Activated CD4-positive, alpha-beta T cell treated with anti-CD3 and anti-CD28 coated beads, Interleukin-2, Interleukin-6, amounts not matched to agents 100 ng/mL and 50 ng/mL, durations not matched to agents 16 hours and 8 hours (primary cell): ENCODE data around the gene ZNF84.

Experiments
- DNase-seq: peaks from one replicate; pipeline ENCODE4 v3.0.0-alpha.2; 2020

ZNF84 gene

DNA sequence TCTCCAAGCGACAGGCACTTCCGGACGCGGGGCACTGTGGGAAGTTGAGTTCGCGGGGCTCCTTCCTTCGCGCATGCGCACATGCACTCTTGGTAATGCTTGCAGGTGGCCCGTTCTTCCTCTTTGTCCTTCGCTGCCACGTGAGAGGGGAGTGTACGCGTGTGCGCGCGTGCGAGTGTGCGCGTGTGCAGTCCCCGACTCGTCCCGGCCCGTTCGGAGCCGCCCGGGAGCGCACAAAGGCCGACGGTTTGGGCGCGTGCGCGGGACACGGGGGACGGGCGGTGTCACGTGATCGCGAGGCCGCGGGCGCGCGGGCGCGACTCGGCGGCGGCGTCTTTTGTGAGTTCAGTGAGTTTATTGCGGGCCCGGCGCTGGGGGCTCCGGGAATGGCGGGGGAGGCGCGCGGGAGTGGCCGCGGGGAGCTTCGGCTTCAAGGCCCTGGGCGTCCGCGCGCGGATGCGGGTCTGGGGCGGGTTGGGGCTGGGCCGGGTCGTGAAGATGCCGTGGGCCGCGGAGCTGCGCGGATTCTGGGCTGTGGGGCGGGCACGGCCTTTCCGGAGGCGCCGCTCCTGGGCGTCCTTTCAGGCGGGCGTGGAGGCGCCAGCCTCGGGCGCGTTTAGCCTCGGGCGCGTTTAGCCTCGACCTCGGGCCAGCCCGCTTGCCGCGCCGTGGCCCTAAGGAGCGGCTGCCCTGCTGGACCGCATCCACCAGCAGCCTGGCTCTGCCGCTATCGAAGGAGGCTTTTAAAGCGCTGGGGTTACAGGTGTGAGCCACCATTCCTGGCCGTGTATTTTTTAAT, at the start of gene ZNF84:
ZNF84 (plus strand) TSS at position 303 of the 799 bp plus-strand sequence. CDS start 3,959 bp downstream, outside the sequence.
- DNase-seq = peak; percentile 97

DNA sequence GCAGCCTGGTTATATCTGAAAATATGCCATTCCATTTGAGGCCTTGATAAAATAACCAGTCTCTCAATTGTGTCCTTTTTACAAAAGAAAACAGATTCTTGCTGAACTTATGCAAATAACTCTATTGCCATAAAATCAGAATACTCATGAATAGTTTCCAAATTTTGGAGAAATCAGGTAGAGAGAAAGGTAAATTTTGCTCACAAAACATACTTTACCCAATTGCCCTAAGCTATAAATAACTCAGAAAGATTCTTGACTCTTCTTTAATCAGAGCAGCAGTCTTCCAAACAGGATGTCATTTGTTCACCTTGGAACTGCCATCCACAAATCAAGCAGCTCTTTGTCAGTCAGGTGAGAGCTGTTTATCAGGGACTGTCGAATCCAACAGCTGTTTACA, 38.6 kb upstream of the ZNF84 start:
- no peak for DNase-seq

DNA sequence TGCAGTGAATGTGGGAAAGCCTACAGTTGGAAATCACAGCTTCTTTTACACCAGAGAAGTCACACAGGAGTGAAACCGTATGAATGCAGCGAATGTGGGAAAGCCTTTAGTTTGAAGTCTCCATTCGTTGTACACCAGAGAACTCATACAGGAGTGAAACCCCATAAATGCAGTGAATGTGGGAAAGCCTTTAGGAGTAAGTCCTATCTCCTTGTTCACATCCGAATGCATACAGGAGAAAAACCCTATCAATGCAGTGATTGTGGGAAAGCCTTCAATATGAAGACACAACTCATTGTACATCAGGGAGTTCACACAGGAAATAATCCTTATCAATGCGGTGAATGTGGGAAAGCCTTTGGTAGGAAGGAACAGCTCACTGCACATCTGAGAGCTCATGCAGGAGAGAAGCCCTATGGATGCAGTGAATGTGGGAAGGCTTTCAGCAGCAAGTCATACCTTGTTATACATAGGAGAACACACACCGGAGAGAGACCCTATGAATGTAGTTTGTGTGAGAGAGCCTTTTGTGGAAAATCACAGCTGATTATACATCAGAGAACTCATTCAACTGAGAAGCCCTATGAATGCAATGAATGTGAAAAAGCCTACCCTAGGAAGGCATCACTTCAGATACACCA, 26.5 kb upstream of the ZNF84 start:
- DNase-seq = no peak

GRCh38 chr12:133023566-133023965, 13.7 kb upstream of the ZNF84 start:
- no peak for DNase-seq

DNA sequence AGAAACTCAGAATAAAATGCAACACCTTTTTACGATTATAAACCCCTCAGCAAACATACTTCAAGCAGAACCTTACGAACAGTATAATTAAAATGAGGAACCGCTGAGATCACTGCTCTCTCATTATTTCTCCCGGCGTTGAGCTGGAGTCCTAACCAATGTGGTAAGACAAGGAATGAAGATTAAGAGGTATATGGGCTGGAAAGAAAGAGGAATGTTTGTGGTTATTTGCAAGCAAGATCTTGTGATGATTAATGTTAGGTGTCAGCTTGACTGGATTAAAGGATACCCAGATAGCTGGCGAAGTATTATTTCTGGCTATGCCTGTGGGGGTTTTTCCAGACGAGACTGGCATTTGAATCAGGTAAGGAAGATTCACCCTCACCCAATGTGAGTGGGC, 10.3 kb upstream of the ZNF84 start:
- DNase-seq = no peak

- DNase-seq = no peak
Observed at GRCh38 chr12:133038118-133038709, 905 bp downstream of the ZNF84 start.

DNA sequence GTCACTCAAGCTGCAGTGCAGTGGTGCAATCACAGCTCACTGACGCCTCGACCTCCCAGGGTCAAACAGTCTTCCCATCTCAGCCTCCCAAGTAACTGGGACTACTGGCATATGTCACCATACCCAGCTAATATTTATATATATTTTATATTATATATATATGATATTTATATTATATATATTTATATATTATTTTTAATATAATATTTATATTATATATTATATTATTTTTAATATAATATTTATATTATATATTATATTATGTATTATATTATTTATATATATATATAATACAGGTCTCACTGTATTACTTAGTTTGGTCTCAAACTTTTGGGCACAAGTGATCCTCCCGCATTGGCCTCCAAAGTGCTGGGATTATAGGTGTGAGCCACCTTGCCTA, 9.4 kb downstream of the ZNF84 start:
- DNase-seq = no peak

- no peak for DNase-seq
Observed at GRCh38 chr12:133057446-133057845, 20.1 kb downstream of the ZNF84 start.

DNA sequence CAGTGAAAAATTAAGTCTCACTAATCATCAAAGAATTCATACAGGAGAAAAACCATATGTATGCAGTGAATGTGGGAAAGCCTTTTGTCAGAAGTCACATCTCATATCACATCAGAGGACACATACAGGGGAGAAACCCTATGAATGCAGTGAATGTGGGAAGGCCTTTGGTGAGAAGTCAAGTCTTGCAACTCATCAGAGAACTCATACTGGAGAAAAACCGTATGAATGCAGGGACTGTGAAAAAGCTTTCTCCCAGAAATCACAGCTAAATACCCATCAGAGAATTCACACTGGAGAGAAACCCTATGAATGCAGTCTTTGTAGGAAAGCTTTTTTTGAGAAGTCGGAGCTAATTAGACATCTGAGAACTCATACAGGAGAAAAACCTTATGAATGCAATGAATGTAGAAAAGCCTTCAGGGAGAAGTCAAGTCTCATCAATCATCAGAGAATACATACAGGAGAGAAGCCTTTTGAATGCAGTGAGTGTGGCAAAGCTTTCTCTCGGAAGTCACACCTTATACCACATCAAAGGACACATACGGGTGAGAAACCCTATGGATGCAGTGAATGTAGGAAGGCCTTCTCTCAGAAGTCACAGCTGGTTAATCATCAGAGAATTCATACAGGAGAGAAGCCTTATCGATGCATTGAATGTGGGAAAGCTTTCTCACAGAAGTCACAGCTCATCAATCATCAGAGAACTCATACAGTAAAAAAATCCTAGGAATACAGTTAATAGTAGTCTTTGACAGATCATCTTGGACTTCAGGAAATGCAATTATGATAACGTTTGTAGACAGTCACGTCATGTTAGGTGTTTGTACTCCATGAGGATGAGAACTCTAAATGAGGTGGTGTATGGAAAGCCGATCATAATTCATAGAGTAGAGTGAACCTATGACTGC, 21.1 kb downstream of the ZNF84 start:
- no peak for DNase-seq

- DNase-seq = no peak
Observed at GRCh38 chr12:133061954-133062353, 24.6 kb downstream of the ZNF84 start.

- no peak for DNase-seq
Observed at GRCh38 chr12:133063556-133063955, 26.2 kb downstream of the ZNF84 start.

GRCh38 chr12:133073836-133074235, 36.5 kb downstream of the ZNF84 start:
- DNase-seq = no peak

GRCh38 chr12:133080026-133080367, 42.7 kb downstream of the ZNF84 start:
- DNase-seq = peak; percentile 95

DNA sequence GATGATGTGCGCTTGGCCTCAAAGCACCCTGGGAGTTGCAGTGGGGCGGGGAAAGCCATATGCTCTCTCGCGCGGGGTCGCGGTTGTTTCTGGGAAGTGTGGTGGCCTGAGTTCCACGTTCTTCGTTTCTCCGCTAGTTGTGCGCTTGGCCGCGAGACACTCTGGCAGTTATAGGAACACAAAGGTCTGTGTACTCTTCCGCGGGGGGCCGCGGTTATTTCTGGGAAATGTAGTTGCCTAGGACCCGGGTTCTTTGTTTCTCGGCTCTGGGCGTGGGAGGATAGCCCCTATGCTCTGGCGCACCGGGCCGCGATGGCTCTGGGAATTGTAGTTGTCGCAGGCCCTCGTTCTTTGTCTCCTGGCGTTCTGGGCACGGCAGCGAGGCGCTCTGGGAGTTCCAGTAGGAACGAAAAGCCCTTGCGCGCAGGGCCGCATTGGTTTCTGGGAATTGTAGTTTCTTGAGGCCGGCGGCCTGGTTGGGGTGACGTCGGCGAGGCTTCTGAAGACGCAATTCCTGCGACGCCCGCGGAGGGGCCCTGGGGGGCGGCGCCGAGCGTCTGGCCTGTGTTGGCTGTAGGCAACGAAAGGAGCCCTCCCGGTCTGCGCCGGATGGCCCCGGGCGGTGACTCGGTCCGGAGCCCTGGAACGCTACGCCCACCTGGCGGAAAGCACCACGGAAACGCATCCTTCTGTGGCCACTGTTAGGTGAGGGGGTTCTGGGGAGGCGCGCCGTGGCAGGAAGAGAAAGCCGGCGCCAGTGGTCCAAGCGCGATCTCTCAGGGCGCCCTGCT, 43.3 kb downstream of the ZNF84 start, which contains the start of gene ZNF140:
ZNF140 (plus strand) TSS at position 556 of the 791 bp plus-strand sequence. CDS start 398 bp downstream, outside the sequence.
- peak; percentile 95 for DNase-seq

DNA sequence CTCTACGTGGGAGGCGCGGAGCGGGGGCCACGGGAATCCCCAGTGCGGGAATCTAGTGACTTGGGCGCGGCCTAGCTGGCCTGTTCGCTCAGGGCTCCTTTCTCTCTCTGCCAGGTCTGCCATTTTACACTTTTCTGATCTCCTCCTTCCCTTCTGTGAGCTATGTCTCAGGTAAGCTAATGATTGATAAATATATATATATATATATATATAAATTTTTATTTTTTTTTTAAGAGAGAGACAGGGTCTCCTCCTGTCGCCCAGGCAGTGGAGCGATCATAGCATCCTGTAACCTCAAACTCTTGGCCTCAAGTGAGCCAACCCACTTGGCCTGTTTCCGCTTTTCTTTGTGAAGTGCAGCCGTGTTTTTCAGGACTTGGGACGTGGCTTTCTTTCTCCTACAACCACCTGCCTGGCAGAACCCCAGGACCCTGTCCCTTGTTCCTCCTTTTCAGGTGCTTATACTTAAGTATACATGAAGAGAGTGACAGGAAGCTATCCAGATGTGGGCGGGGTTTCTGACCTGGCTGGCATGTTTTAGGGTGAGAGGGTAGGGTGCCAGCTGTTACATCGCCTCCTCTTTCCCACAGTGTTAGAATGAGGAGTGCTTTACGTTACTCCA, 44.0 kb downstream of the ZNF84 start:
- no peak for DNase-seq

DNA sequence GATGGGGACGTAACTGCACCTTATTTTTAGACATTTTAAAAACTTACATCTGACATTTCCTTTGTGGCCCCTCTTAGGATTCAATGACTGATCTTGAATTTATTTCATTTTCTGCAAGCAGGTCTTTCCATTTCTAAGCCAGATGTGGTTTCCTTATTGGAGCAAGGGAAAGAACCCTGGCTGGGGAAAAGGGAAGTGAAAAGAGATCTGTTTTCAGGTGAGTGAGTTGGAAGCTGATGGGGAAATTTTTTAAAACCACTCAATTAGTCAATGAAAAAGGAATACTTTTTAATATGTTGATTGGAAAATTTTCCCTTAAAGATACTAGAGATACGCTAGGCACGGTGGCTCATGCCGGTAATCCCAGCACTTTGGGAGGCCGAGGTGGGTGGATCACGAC, 46.0 kb downstream of the ZNF84 start:
- DNase-seq = no peak

- DNase-seq = no peak
Observed at GRCh38 chr12:133105620-133106019, 68.3 kb downstream of the ZNF84 start.

GRCh38 chr12:133106253-133106652, 68.9 kb downstream of the ZNF84 start:
- DNase-seq = no peak

- no peak for DNase-seq
Observed at GRCh38 chr12:133107121-133107520, 69.8 kb downstream of the ZNF84 start.

GRCh38 chr12:133108150-133108549, 70.8 kb downstream of the ZNF84 start:
- no peak for DNase-seq
